Activated B cell treated with CpG ODN at 0.5 μM for 24 hours (primary cell): ENCODE data around the gene ZNF324B. TPM values are rescaled to one million over a fixed set of nuclear protein-coding genes. Genes with fewer than 3 reads are reported as not detected.
A peak's percentile ranks its signal among the peaks of the same experiment; 100 is the strongest.
"Not testable (repeated sequence)": the region's sequence is repeated elsewhere in the genome, so short reads cannot be mapped to it uniquely, and the experiment has no call there.

Source experiments
- ATAC-seq: fragments of 200-7000 bp; cut with Tn5 transposase; one replicate; pipeline ENCODE4 v1.10.0; 2021; ENCODE audit warnings: low read depth, mild to moderate bottlenecking, moderate library complexity
- CTCF ChIA-PET: fragments of 350-600 bp; sonication (Branson Sonifier 250); formaldehyde crosslinking; loops from one replicate; lab custom pipeline; 2021; ENCODE audit warnings: antibody characterized with exemption; lab: Charles Lee
- POLR2A ChIA-PET: fragments of 350-600 bp; sonication (Branson Sonifier 250); formaldehyde crosslinking; loops from one replicate; lab custom pipeline; 2021; ENCODE audit warnings: antibody characterized with exemption; lab: Charles Lee
- DNase-seq: peaks from one replicate; pipeline ENCODE4 v3.0.0; 2022
- H3K27ac Mint-ChIP-seq: one replicate; pipeline ENCODE4 v1.8.0; 2020; ENCODE audit warnings: mixed read lengths
- H3K27me3 Mint-ChIP-seq: one replicate; pipeline ENCODE4 v1.8.0; 2021; ENCODE audit warnings: mixed read lengths
- H3K36me3 Mint-ChIP-seq: one replicate; pipeline ENCODE4 v1.8.0; 2021; ENCODE audit warnings: low read depth, mixed read lengths
- H3K4me1 Mint-ChIP-seq: one replicate; pipeline ENCODE4 v1.8.0; 2021; ENCODE audit warnings: mixed read lengths
- H3K4me3 Mint-ChIP-seq: one replicate; pipeline ENCODE4 v1.8.0; 2020; ENCODE audit warnings: mild to moderate bottlenecking, mixed read lengths
- H3K9me3 Mint-ChIP-seq: one replicate; pipeline ENCODE4 v1.8.0; 2020; ENCODE audit warnings: mixed read lengths
- intact Hi-C: fragments of 100-400 bp; cut with micrococcal nuclease; formaldehyde crosslinking; loops from one replicate; pipeline ENCODE4 v1.15.1; 2024
- total RNA-seq: library from RNA; stranded (reverse); gene quantifications from 2 replicates; pipeline ENCODE4 v1.2.3, GENCODE V29; 2022
- TF ChIP-seq, protein P1 (sequence below): fragments of 200-600 bp; IDR thresholded peaks from one replicate; pipeline ENCODE4 v1.8.0; 2022; ENCODE audit warnings: antibody characterized with exemption, mild to moderate bottlenecking

The ZNF324B gene
- total RNA-seq, 1 donor from 2014 or later: 11.7 TPM

DNA sequence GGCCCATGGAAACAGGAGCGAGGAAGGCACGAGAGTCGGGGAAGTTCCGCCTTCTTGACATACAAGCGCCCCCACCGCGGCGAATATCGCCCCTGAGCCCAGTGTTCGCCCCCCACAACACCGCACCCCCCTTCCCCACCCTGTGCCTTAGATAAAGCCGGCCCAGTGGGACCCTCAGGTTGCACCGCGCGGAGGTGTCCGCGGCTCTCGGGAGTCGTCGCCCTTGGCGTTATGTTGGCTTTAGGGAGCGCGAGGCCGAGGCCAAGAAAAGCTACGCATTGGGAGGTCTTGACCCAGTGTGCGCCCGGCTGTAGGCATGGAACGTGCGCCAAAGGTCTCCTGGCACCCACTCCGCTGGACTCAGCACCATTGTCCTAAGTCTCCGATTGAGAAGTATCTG is 10.9 kb upstream of the ZNF324B start:
- ChIA-PET POLR2A (interaction anchor here (0.6 to 2.2 kb wide), 15 partner anchors 11 to 694 kb away, joined by 3 to 19 read pairs (median 4); partner anchors contain the start of genes UBE2M, ZNF324B, ZNF497 and ZNF584), CTCF (interaction anchor here (1.2 kb wide), 1 partner anchor 80 kb away, joined by 4 read pairs; the partner anchor contains the start of gene ZBTB45)
- peak overlapping the region; percentile 97 for H3K27ac Mint-ChIP-seq
- TF ChIP-seq, protein P1, sequence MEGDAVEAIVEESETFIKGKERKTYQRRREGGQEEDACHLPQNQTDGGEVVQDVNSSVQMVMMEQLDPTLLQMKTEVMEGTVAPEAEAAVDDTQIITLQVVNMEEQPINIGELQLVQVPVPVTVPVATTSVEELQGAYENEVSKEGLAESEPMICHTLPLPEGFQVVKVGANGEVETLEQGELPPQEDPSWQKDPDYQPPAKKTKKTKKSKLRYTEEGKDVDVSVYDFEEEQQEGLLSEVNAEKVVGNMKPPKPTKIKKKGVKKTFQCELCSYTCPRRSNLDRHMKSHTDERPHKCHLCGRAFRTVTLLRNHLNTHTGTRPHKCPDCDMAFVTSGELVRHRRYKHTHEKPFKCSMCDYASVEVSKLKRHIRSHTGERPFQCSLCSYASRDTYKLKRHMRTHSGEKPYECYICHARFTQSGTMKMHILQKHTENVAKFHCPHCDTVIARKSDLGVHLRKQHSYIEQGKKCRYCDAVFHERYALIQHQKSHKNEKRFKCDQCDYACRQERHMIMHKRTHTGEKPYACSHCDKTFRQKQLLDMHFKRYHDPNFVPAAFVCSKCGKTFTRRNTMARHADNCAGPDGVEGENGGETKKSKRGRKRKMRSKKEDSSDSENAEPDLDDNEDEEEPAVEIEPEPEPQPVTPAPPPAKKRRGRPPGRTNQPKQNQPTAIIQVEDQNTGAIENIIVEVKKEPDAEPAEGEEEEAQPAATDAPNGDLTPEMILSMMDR: no peak
- H3K27me3 Mint-ChIP-seq: peaks cover 4% of the 10 kb centered on the region
- DNase-seq (no peak), ATAC-seq (no peak)
- peak overlapping the region; percentile 96 for H3K4me3 Mint-ChIP-seq
- peaks cover 20% of the 10 kb centered on the region for H3K4me1 Mint-ChIP-seq
- peaks cover 38% of the 10 kb centered on the region for H3K9me3 Mint-ChIP-seq
- peaks cover 44% of the 10 kb centered on the region for H3K36me3 Mint-ChIP-seq
- intact Hi-C loops: loop anchor here (1.0 to 2.0 kb wide), 14 partner anchors 11 to 135 kb away; partner anchors contain the start of genes ERVK3-1, MZF1, RPS5 and ZBTB45

DNA sequence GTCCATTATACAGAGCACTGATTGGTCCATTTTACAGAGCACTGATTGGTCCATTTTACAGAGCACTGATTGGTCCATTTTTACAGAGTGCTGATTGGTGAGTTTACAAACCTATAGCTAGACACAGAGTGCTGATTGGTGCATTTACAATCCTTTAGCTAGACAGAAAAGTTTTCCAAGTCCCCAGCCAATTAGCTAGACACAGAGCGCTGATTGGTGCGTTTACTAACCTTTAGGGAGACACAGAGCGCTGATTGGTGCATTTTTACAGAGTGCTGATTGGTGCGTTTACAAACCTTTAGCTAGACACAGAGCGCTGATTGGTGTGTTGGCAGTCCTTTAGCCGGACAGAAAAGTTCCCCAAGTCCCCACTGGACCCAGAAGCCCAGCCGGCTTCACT is 8.4 kb upstream of the ZNF324B start:
- POLR2A ChIA-PET: interaction anchor here (0.6 to 1.2 kb wide), 2 partner anchors 34 to 94 kb away, joined by 3 to 4 read pairs; partner anchors contain the start of gene ZNF584
- Mint-ChIP-seq H3K27me3 (peaks cover 17% of the 10 kb centered on the region), H3K4me1 (peaks cover 19% of the 10 kb centered on the region), H3K36me3 (peaks cover 21% of the 10 kb centered on the region), H3K9me3 (peaks cover 22% of the 10 kb centered on the region)
- H3K27ac Mint-ChIP-seq, ATAC-seq, DNase-seq, H3K4me3 Mint-ChIP-seq, CTCF ChIA-PET, intact Hi-C loops: not testable (repeated sequence)

DNA sequence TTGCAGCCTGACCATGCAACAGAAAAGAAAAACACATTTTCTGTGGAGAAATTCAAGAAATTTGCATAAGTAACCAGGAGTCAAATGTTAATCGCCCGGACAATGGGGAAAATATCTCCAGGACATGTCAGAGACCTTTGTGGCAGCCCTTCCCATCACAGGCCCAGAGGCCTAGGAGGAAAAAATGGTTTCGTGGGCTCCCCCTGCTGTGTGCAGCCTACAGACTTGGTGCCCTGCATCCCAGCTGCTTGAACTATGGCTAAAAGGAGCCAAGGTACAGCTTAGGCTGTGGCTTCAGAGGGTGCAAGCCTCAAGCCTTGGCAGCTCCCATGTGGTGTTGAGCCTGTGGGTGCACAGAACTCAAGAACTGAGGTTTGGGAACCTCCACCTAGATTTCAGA is 2.6 kb upstream of the ZNF324B start:
- POLR2A ChIA-PET, intact Hi-C loops, DNase-seq, CTCF ChIA-PET, H3K27ac Mint-ChIP-seq, H3K36me3 Mint-ChIP-seq, H3K9me3 Mint-ChIP-seq, ATAC-seq, H3K4me3 Mint-ChIP-seq: not testable (repeated sequence)
- H3K4me1 Mint-ChIP-seq: peaks cover 16% of the 10 kb centered on the region
- H3K27me3 Mint-ChIP-seq: peaks cover 24% of the 10 kb centered on the region

DNA sequence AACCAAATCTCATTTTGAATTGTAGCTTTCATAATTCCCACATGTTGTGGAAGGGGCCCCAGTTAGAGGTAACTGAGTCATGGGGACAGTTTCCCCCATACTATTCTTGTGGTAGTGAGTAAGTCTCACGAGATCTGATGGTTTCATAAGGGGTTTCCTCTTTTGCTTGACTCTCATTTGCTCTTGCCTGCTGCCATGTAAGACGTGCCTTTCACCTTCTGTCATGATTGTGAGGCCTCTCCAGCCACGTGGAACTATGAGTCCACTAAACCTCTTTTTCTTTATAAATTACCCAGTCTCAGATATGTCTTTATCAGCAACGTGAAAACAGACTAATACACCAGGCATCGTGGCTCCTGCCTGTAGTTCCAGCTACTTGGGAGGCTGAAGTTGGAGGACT is 1.4 kb upstream of the ZNF324B start:
- POLR2A ChIA-PET, CTCF ChIA-PET, DNase-seq, H3K9me3 Mint-ChIP-seq, H3K27ac Mint-ChIP-seq, ATAC-seq, H3K4me3 Mint-ChIP-seq: not testable (repeated sequence)
- Mint-ChIP-seq H3K27me3 (peaks cover 19% of the 10 kb centered on the region), H3K4me1 (peaks cover 16% of the 10 kb centered on the region), H3K36me3 (peaks cover 15% of the 10 kb centered on the region)
- intact Hi-C loops: loop anchor here (2.0 kb wide), 1 partner anchor 69 kb away; the partner anchor contains the start of gene ZNF837

DNA sequence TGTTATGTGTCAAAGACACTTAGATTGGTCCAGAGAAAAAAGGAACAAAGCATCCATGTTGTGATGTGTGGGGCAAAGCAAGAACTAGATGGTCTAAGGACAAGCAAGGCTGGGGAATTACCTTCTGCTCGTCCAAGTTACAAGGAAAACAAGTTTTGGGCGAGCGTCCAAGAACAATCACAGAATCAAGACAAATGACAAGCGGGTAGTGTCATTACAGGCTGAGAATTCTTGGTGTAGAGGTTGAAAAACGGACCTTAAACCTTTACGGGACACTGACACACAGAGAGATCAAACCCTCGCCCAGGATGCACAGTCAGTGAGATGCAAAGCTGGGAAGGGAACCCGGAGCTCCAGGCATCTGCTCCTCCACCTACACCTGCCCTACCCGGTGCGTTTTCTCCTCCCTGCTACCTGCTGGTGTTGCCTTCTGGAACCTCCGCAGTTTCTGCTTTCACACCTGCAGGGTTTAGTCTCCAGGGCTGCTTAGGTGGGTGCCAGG is 515 bp upstream of the ZNF324B start:
- ChIA-PET POLR2A (interaction anchor here (0.6 to 1.6 kb wide), 18 partner anchors 10 to 172 kb away, joined by 3 to 13 read pairs (median 4); partner anchors contain the start of genes CHMP2A, ERVK3-1, TRIM28 and ZBTB45), CTCF (no interaction called here)
- Mint-ChIP-seq H3K4me1 (peaks cover 16% of the 10 kb centered on the region), H3K9me3 (peaks cover 3% of the 10 kb centered on the region), H3K27ac (peak overlapping the region; percentile 79), H3K36me3 (peaks cover 17% of the 10 kb centered on the region), H3K4me3 (peak overlapping the region; percentile 86), H3K27me3 (peaks cover 19% of the 10 kb centered on the region)
- DNase-seq: no peak
- intact Hi-C loops: loop anchor here (1.0 to 2.0 kb wide), 6 partner anchors 11 to 70 kb away; partner anchors contain the start of genes ZNF132, ZNF446, ZNF584 and ZNF837
- no peak for ATAC-seq
- TF ChIP-seq, protein P1: no peak

DNA sequence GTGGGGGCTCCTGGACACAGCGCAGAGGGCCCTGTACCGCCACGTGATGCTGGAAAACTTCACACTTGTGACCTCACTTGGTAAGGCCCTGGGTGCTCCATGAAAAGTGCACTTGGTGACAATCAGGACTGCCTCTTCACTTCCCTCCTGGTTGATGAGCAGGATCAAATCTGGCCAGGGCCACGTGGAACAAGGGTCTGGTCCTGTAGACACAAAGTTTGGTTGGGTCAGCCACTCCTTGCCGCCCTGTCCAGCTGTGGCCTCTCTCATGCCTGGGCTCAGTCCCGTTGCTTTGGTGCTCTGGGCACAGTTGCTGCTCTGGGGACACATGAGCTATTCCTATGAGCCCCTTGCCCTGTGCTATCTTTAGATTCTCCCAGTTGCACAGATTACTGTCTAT is 2.3 kb downstream of the ZNF324B start:
- TF ChIP-seq, protein P1: no peak
- peaks cover 16% of the 10 kb centered on the region for H3K4me1 Mint-ChIP-seq
- H3K9me3 Mint-ChIP-seq: no peaks in the 10 kb centered on the region
- DNase-seq (no peak), ATAC-seq (no peak)
- POLR2A ChIA-PET: interaction anchor here (0.6 to 1.0 kb wide), 3 partner anchors 11 to 66 kb away, joined by 3 to 4 read pairs (median 3); partner anchors contain the start of genes ZBTB45 and ZNF132
- CTCF ChIA-PET: no interaction called here
- H3K27ac Mint-ChIP-seq: no peak overlapping the region
- peaks cover 33% of the 10 kb centered on the region for H3K36me3 Mint-ChIP-seq
- H3K4me3 Mint-ChIP-seq: no peak overlapping the region
- H3K27me3 Mint-ChIP-seq: peaks cover 3% of the 10 kb centered on the region
- intact Hi-C loops: no loop called here
